Fibroblast of villous mesenchyme (primary cell): ENCODE measurements around the gene RTN4R. TPM values are rescaled to one million over a fixed set of nuclear protein-coding genes. Genes with fewer than 3 reads are reported as not detected.

Experiments
- DNase-seq: peaks from one replicate; pipeline ENCODE4 v3.0.0-alpha.2; 2010; ENCODE audit warnings: low read depth
- H3K4me3 ChIP-seq: 2 replicates; pipeline ENCODE4 v1.5.1; 2011; ENCODE audit warnings: low read depth, mild to moderate bottlenecking, low read length
- CTCF ChIP-seq: IDR thresholded peaks from 2 replicates; pipeline ENCODE4 v1.5.1; 2012; ENCODE audit warnings: low read depth, mild to moderate bottlenecking, low read length; ENCODE audit not compliant: insufficient read depth
- total RNA-seq: library from RNA; depleted of rRNA; stranded (reverse); fragments of >200 nt; gene quantifications from 2 replicates; pipeline ENCODE4 v1.2.3, GENCODE V29; 2012

The RTN4R gene
- total RNA-seq, 1 donor, result 1.3 TPM

DNA sequence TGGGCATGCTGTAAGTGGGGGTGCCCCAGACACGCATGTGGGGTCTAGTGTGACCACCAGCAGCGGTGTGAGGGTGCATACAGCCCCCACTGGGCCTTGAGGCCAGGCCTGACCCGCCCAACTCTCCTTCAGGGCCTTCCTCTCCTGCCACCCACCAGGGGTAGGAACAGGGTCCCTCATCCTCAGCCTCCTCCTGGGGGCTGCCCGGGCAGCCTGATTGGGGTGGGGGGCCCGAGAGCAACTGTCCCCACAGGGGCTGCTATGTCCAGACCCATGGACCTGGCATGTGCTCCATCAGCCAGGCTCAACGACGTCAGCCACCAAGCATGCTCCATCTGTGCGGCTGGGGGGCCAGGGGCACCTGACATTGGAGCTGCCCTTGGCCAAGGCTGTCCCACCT is 27.2 kb downstream of the RTN4R start:
- no peak for DNase-seq
- H3K4me3 ChIP-seq, result no peak overlapping the region
- TF ChIP-seq CTCF, result no peak

DNA sequence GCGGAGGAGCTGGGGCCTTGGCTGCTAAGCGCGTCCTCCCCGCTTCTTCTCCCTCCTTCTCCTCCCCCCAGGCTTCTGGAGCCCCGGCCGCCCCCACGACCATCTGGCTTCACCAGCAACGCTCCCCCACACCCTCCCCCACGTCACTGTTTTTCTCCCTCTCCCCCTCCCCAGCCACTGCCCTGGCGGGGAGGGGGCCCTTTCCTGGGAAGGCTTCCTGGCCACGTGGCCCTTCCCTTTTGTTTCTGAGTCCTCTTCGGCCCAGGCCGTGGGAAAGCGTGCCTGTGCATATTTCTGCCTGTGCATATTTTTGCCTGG is 27.7 kb downstream of the RTN4R start:
- peak; percentile 22 for DNase-seq
- no peak overlapping the region for H3K4me3 ChIP-seq
- TF ChIP-seq CTCF, result no peak

- no peak for DNase-seq
- TF ChIP-seq CTCF, result no peak
Observed at GRCh38 chr22:20239676-20240446, 28.3 kb downstream of the RTN4R start.

DNA sequence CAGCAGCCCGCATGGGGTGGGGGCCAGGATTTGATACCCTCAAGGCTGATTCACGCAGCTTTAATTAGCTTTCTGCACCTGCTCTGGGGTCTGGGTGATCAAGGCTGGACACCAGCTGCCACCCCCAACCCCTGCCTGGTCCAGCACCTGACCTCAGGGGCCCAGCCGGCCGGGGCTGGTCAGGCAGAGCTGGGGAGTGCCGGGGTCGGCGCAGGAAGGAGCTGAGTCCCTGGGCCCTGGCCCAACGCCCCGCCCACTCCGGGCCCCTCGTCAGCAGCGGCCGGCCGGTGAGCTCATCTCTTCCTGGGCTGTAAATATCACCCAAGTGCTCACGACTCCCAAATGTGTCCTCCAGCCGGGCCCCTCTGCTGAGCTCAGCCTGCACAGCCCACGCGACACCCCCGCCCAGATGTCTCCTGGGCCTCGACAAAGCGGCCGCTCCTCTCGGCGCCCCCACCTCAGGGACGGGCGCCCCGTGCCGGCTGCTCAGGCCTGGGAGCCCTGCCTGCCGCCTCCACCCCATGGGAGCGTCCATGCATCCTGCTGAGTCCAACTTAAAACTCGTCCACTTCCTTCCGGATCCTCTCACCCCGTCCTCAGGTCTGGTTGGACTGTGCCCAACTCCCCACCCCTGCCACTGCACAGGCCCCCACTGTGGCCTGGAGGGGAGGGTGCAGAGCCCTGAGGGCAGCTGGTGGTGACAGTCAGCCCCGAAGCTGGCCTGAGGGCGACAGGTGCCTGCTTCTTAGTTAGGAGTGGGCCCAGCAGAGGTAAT is 29.0 kb downstream of the RTN4R start:
- no peak for TF ChIP-seq CTCF
- DNase-seq, result peak; percentile 26

More at GRCh38 chr22:20239676-20240446, 28.3 kb downstream of the RTN4R start:
- H3K4me3 ChIP-seq, result no peak overlapping the region

GRCh38 chr22:20238536-20238900 is 29.6 kb downstream of the RTN4R start:
- no peak overlapping the region for H3K4me3 ChIP-seq
- peak; percentile 25 for DNase-seq
- peak; percentile 53 for TF ChIP-seq CTCF

More for the DNA sequence above, 29.0 kb downstream of the RTN4R start:
- no peak overlapping the region for H3K4me3 ChIP-seq

GRCh38 chr22:20237480-20238440 is 30.4 kb downstream of the RTN4R start:
- DNase-seq, result no peak
- no peak for TF ChIP-seq CTCF
- H3K4me3 ChIP-seq, result no peak overlapping the region
